Measurements from ENCODE around the gene OR51I1.

The OR51I1 gene

DNA sequence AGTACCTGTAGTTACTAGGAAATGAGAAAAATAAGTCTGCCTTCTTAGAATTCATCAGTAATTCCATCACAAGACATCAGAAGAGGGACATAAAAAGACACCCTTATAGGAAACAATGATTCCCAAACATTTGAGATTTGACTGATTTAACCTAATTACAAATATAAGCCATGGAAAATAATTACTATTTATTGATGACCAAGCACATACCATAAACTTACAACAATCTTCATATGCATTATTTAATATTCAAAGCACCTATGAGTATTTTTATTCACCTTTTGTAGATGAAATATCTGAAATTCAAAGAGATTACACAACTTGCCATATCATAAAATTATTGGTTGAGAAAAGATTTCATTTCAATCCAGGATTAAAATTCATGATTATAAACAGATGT, 32.6 kb upstream of the OR51I1 start:
- TF ChIP-seq, protein P1, sequence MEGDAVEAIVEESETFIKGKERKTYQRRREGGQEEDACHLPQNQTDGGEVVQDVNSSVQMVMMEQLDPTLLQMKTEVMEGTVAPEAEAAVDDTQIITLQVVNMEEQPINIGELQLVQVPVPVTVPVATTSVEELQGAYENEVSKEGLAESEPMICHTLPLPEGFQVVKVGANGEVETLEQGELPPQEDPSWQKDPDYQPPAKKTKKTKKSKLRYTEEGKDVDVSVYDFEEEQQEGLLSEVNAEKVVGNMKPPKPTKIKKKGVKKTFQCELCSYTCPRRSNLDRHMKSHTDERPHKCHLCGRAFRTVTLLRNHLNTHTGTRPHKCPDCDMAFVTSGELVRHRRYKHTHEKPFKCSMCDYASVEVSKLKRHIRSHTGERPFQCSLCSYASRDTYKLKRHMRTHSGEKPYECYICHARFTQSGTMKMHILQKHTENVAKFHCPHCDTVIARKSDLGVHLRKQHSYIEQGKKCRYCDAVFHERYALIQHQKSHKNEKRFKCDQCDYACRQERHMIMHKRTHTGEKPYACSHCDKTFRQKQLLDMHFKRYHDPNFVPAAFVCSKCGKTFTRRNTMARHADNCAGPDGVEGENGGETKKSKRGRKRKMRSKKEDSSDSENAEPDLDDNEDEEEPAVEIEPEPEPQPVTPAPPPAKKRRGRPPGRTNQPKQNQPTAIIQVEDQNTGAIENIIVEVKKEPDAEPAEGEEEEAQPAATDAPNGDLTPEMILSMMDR (IDR thresholded peaks at IDR 0.05; ENCODE audit: low read depth, low read length) = no peak
- no peak for DNase-seq (ENCODE audit: extremely low read depth, low read depth)

DNA sequence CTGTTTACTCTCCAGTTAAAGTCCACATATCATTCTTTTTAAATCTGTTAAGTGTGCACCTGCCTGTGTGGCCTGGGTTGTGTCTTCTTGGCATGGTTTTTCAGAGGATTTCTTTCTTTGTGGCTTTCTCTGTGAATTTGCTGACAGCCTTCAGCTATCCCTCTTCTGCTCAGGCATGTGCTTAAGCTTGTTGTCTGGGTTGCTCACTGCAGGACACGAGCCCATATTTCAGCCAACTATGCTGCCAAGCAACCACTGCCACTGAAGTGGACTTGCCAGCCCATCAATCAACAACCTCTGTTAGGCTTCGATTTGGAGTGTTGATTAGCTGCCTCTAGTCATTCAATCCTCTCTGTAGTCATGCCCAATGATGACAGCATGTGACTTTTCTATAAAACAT, 26.2 kb upstream of the OR51I1 start:
- TF ChIP-seq, protein P1 (IDR thresholded peaks at IDR 0.05; ENCODE audit: low read depth, low read length) = no peak
- no peak for DNase-seq (ENCODE audit: extremely low read depth, low read depth)

DNA sequence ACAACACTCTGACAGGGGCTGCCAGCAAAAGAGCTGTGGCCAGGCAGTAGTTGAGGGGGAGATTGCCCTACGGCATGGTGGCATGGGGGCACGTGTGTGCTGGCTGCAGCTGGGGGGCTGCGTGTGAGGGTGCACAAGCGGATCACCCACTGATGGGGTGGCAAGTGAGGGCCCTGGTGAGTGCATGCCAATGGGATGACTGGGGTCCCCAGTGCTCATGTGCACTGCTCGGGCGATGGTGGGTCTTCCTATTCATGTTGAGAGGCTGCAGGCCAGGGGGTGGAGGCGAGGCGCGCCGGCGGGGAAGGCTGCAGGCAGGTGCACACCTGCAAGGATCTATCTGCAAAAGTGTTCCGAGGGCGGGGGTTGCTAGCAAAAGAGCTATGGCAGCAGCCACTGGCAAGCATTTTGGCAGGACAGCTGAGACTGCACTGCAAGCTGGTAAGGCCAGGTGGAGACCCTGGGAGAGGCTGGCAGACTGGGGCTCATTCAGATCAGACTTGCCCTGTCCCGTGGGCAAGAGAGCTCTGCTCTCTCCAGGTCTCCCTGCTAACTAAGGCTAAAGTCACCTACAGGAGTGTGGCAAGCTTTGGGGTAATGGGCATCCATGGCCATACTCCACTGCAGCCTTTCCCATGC, 19.8 kb upstream of the OR51I1 start:
- DNase-seq (ENCODE audit: extremely low read depth, low read depth) = no peak
- TF ChIP-seq, protein P1 (IDR thresholded peaks at IDR 0.05; ENCODE audit: low read depth, low read length) = no peak

DNA sequence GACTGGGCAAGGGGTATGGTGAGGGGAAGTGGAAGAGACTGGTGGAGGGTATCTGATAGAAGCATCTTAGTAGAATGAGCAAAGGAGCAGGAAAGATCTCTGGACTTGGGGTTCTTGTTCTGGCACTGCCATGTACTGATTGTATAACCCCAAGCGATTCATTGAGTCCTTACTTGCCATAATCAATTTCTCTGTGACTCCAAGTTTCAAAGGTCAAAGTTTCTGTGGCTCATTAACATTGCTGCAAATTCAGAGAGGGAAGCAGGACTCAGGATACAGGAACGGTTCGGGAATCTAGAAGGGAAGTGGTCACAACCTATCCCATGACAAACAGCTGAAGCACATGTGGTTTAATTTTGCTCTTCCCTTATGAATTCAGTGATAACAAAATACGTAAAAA, 8.1 kb upstream of the OR51I1 start:
- no peak for DNase-seq (ENCODE audit: extremely low read depth, low read depth)
- TF ChIP-seq, protein P1 (IDR thresholded peaks at IDR 0.05; ENCODE audit: low read depth, low read length) = no peak

DNA sequence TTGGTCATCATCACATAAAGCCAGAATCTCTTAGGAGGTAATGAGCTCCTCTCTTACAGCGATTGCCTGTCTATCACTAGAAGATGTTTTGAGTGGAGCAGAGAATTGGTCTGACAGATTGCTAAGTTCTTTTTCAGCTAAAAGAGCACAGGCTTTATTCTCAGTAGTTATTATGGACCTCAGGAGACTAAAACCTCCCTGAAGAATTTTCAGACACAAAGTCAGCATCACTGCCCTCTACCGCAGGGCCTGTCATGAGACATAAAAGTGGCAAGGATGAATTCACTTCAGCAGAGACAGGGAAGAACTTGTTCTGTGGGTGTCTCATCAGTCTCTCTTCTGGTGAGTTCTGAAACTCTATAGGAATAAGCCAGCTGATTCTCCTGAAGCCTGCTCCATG, 7.7 kb upstream of the OR51I1 start, which contains the start of gene OR51I2:
TSS of gene OR51I2 (plus strand) at position 301 of the 400 bp plus-strand sequence. CDS start 4,166 bp downstream, outside the sequence.
- no peak for DNase-seq (ENCODE audit: extremely low read depth, low read depth)
- TF ChIP-seq, protein P1 (IDR thresholded peaks at IDR 0.05; ENCODE audit: low read depth, low read length) = no peak

DNA sequence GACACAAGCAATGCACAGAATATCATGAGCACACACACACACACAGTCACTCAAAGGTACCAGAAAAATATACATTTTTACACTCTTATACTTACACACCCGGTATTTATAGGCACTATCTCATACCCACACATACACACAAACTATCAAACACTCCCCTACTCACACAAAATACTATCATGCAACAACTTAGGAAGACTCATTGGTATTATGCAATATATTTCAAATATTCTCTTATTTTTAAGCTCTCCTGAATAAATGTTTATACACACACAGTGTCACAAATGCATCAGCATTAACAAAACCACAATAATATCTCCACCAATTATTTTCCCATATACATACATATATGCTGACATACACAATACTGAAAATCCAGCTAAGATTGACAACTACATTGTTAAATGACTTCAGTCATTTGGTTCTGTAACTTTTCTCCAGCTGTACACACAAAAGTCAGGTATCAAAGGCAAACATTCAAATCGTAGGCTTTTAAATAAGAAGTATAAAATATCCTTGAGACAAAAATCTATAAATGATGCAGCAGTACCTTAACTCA, 2.6 kb upstream of the OR51I1 start:
- TF ChIP-seq, protein P1 (IDR thresholded peaks at IDR 0.05; ENCODE audit: low read depth, low read length) = no peak
- no peak for DNase-seq (ENCODE audit: extremely low read depth, low read depth)

DNA sequence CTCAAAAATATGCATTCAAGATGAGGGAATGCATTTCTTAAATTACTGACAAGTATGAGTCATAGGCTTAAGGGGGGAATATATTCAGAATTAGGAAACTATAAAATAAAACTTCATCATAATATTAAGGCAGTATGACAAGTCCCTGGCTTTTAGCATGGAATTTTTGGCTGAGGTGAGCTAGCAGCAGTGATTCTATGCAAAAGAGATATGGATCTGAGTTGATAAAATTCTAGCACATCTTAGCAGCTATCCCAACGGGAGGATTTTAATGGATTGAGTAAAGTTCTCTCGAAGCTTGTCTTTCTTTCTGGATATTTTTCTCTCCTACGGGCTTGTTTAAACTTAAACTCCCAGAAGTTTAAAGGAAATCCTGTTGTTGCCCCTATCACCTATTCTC, 18.2 kb downstream of the OR51I1 start:
- TF ChIP-seq, protein P1 (IDR thresholded peaks at IDR 0.05; ENCODE audit: low read depth, low read length) = no peak
- no peak for DNase-seq (ENCODE audit: extremely low read depth, low read depth)
